Esophagus muscularis mucosa (tissue), 4 donors: ENCODE results near the gene LPO. TPM values are rescaled to one million over a fixed set of nuclear protein-coding genes. Genes with fewer than 3 reads are reported as not detected.

Source experiments
- DNase-seq: peaks from one replicate; pipeline ENCODE4 v3.0.0-alpha.2; 2017; ENCODE audit errors: extremely low spot score
- H3K27ac ChIP-seq, 4 donors: fragments of 200-600 bp; sonication (generic); replicated peaks in 1 of 4; 1 replicate in 3 of 4; 2 replicates in 1 of 4; pipeline ENCODE4 v1.5.1; 2016 to 2019; ENCODE audit warnings: mild to moderate bottlenecking in 1 of 4
- H3K27me3 ChIP-seq, 4 donors: fragments of 200-600 bp; sonication (generic); one replicate each; pipeline versions ENCODE4 v1.5.1 to v1.6.0; 2016 to 2019
- H3K36me3 ChIP-seq, 4 donors: fragments of 200-600 bp; sonication (generic); one replicate each; pipeline ENCODE4 v1.5.1; 2016 to 2019
- H3K4me1 ChIP-seq, 4 donors: fragments of 200-600 bp; sonication (generic); one replicate each; pipeline ENCODE4 v1.5.1; 2016 to 2019
- H3K4me3 ChIP-seq, 4 donors: fragments of 200-600 bp; sonication (generic); 1 replicate in 2 of 4; 2 replicates in 2 of 4; pipeline ENCODE4 v1.5.1; 2016 to 2019; ENCODE audit warnings: mild to moderate bottlenecking in 4 of 4, moderate library complexity in 1 of 4
- H3K9me3 ChIP-seq, 4 donors: fragments of 200-600 bp; sonication (generic); 1 replicate in 3 of 4; 2 replicates in 1 of 4; pipeline ENCODE4 v1.5.1; 2016 to 2019
- EP300 ChIP-seq: sonication (generic); formaldehyde crosslinking; IDR thresholded peaks from one replicate; pipeline ENCODE4 v1.6.1; 2017; ENCODE audit warnings: antibody characterized with exemption
- POLR2A ChIP-seq: fragments of 450-650 bp; IDR thresholded peaks from one replicate; pipeline ENCODE4 v1.6.1; 2017; ENCODE audit warnings: antibody characterized with exemption, moderate library complexity, mild to moderate bottlenecking, low read depth
- POLR2AphosphoS5 ChIP-seq, 2 donors: sonication (generic); formaldehyde crosslinking; IDR thresholded peaks; one replicate each; pipeline ENCODE4 v1.6.1; 2017; ENCODE audit warnings: antibody characterized with exemption in 2 of 2
- WGBS: methylation state at CpG from one replicate; pipeline ENCODE4 v1.1.5; 2018; 5-methylcytosine and 5-hydroxymethylcytosine counted together
- intact Hi-C: fragments of 100-400 bp; cut with DNase I; formaldehyde crosslinking; loops from one replicate; pipeline ENCODE4 v1.15.1; 2023
- total RNA-seq, 4 donors: library from RNA; depleted of rRNA; stranded (reverse); fragments of >200 nt; gene quantifications; one replicate each; pipeline versions ENCODE4 v1.1.0 to v1.2.1, GENCODE V29; 2016
- TF ChIP-seq, protein P1 (sequence below), 3 experiments: fragments of 200-600 bp in 2 of 3; fragments of 450-650 bp in 1 of 3; sonication (generic) in 2 of 3; IDR thresholded peaks; one replicate each; pipeline ENCODE4 v1.5.1; 2017 to 2019; ENCODE audit warnings: antibody characterized with exemption in 3 of 3, mild to moderate bottlenecking in 2 of 3, moderate library complexity in 1 of 3

Gene LPO
- total RNA-seq, 4 donors from 2014 or later: not detected

DNA sequence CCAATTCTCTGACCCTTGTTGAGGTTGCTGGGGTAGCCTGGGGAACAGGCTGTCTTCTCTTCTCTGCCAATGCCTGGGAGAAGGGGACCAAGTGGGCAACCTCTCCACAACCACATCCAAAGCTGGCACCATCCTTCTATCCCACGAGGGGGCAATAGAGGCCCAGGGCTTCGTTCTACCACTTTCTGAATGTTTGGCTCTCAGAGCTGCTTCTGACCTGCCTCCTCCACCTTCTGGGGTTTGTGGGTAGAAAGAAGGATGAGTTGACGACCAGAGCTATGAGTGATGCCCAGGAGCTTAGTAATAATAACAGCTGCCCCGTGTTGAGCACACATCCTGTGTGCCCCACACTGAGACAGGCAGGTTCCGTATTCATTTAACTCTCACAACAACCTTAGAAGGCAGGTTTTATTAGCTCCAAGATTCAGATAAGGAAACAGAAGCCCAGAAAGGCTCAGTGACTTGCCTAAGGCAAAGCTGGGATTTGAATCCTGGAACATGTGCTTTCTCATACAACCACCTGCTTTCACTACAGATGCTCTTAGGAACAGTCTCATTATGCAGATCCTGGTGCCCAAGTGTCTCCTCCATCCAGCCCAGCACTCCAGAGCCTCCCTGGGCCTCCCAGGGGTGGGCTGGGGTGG, 79.2 kb downstream of the LPO start:
- no peak overlapping the region for H3K27ac ChIP-seq
- peaks cover 0 to 47% (median 6%) of the 10 kb centered on the region in 4 donors for H3K36me3 ChIP-seq
- peaks cover 0 to 2% (median 0%) of the 10 kb centered on the region in 4 donors for H3K4me1 ChIP-seq
- WGBS: 10% methylated on average over 2 of the region's 5 CpGs
- DNase-seq: no peak
- intact Hi-C loops: no loop called here
- no peaks in the 10 kb centered on the region for H3K9me3 ChIP-seq
- no peak overlapping the region for H3K4me3 ChIP-seq
- no peak for TF ChIP-seq EP300
- no peak for TF ChIP-seq POLR2A
- TF ChIP-seq POLR2AphosphoS5 (IDR thresholded peaks at IDR 0.05): no peak
- TF ChIP-seq, protein P1, sequence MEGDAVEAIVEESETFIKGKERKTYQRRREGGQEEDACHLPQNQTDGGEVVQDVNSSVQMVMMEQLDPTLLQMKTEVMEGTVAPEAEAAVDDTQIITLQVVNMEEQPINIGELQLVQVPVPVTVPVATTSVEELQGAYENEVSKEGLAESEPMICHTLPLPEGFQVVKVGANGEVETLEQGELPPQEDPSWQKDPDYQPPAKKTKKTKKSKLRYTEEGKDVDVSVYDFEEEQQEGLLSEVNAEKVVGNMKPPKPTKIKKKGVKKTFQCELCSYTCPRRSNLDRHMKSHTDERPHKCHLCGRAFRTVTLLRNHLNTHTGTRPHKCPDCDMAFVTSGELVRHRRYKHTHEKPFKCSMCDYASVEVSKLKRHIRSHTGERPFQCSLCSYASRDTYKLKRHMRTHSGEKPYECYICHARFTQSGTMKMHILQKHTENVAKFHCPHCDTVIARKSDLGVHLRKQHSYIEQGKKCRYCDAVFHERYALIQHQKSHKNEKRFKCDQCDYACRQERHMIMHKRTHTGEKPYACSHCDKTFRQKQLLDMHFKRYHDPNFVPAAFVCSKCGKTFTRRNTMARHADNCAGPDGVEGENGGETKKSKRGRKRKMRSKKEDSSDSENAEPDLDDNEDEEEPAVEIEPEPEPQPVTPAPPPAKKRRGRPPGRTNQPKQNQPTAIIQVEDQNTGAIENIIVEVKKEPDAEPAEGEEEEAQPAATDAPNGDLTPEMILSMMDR (IDR thresholded peaks at IDR 0.05): peak; percentile 37 to 55 (median 39)
- H3K27me3 ChIP-seq: no peaks in the 10 kb centered on the region

- TF ChIP-seq POLR2AphosphoS5 (IDR thresholded peaks at IDR 0.05) (no peak), EP300 (no peak), POLR2A (no peak)
- TF ChIP-seq, protein P1 (IDR thresholded peaks at IDR 0.05): no peak
- 91% methylated on average over 9 of the region's 9 CpGs for WGBS
- Histone ChIP-seq H3K4me1 (peaks cover 0 to 7% (median 2%) of the 10 kb centered on the region in 4 donors), H3K9me3 (no peaks in the 10 kb centered on the region), H3K4me3 (no peak overlapping the region), H3K27me3 (no peaks in the 10 kb centered on the region), H3K36me3 (peaks cover 0 to 50% (median 6%) of the 10 kb centered on the region in 4 donors), H3K27ac (no peak overlapping the region)
- DNase-seq: no peak
- intact Hi-C loops: no loop called here
Measured at GRCh38 chr17:58318065-58318481, 79.7 kb downstream of the LPO start.

Other genes with a start within 250 kb of the LPO start
- gene SRSF1, start 231.3 kb upstream of the LPO start, total RNA-seq: 100 to 1,000 TPM; 136 to 185 (median 156) TPM
- 10 to 100 TPM; 22.2 to 37.0 (median 36.3) TPM for gene DYNLL2, start 155.2 kb upstream of the LPO start, total RNA-seq
- not detected for gene OR4D1, start 90.2 kb upstream of the LPO start, total RNA-seq
- gene OR4D2, start 71.6 kb upstream of the LPO start, total RNA-seq: not detected
- not detected for gene EPX, start 45.9 kb upstream of the LPO start, total RNA-seq
- 10 to 100 TPM in 1 of 4 donors, 1 to 10 TPM in 3; 6.2 to 12.5 (median 6.9) TPM for gene MKS1, start 19.3 kb upstream of the LPO start, total RNA-seq
- under 1 TPM in 2 of 4 donors, not detected in 2; 0.23 to 0.66 TPM for gene MPO, start 42.4 kb downstream of the LPO start, total RNA-seq
- 10 to 100 TPM in 3 of 4 donors, 1 to 10 TPM in 1; 10.0 to 19.0 (median 16.0) TPM for gene TSPOAP1, start 90.2 kb downstream of the LPO start, total RNA-seq
- gene SUPT4H1, start 113.6 kb downstream of the LPO start, total RNA-seq: 10 to 100 TPM; 35.3 to 59.6 (median 47.0) TPM
- gene RNF43, start 178.9 kb downstream of the LPO start, total RNA-seq: under 1 TPM in 3 of 4 donors, not detected in 1; under 0.01 to 0.26 (median 0.11) TPM
- under 1 TPM in 2 of 4 donors, not detected in 2; under 0.01 to 0.13 TPM for gene HSF5, start 249.8 kb downstream of the LPO start, total RNA-seq